CD4-positive, alpha-beta T cell treated with Interleukin-15 for 1 hour (primary cell): Measurements from ENCODE around the gene CASK.
"Not testable (repeated sequence)": the region's sequence is repeated elsewhere in the genome, so short reads cannot be mapped to it uniquely, and the experiment has no call there.

ENCODE experiments used
- DNase-seq: peaks from one replicate; pipeline ENCODE4 v3.0.0-alpha.2; 2020

CASK gene

GRCh38 chrX:41608244-41608643 lies 315.1 kb downstream of the CASK start:
- no peak for DNase-seq

GRCh38 chrX:41607264-41607832 lies 316.0 kb downstream of the CASK start:
- no peak for DNase-seq

DNA sequence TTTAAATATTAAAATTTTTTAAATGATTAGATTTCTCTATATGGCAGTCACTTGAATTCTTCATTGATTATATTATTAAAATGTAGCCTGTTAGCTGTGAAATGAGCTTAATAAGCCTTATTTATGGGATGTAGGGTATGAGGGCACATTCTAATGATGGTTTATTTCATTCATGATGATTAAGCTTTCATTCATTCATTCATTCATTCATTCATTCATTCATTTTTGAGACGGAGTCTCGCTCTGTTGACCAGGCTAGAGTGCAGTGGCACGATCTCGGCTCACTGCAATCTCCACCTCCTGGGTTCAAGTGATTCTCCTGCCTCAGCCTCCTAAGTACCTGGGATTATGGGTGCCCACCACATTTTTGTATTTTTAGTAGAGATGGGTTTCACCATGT lies 317.3 kb downstream of the CASK start:
- not testable (repeated sequence) for DNase-seq

DNA sequence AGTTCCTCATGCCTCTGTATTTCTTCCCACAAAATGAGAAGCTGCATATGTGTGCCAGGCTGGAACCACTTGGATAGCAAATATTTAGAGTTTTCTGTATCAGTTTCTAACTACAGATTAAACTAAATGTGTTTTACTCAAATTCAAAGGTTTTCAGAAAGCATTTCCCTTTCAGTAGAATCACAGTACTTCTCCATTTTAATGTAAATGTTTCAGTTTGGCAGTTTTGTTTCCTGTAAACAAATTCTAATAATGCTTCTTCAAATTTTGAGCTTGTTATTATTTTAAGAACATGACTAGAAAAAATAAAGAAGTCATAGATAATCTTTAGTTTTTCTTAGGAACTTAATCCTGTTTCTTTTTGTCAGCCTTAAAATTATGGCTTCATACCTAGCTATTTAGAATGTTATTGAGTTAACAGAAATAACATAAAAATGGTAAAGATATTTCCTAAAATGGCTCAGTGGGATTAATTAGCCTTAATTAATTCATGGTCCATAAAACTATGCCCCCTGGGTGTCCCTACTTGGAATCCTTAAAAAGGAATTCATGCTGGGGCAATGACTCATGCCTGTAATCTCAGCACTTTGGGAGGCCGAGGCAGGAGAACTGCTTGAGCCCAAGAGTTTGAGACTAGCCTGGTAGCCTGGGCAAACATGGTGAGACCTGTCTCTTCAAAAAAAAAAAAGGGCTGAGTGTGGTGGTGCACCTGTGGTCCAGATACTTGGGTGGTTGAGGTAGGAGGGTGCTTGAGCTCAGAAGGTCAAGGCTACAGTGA lies 318.4 kb downstream of the CASK start:
- no peak for DNase-seq

DNA sequence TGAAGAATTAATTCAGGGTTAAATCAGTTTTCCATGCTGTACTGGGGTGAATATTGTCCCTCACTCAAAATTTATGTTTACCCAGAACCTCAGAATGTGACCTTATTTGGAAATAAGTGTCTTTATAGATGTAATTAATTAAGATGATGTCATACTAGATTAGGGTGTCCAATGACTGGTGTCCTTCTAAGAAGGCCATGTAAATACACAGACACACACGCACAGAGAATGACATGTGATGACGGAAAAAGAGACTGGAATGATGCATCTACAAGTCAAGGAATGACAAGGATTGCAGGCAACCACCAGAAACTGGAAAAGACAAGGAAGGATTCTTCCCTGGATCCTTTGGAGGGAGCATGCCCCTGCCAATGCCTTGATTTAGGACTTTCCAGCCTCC lies 319.2 kb downstream of the CASK start:
- no peak for DNase-seq

GRCh38 chrX:41603596-41603995 lies 319.8 kb downstream of the CASK start:
- DNase-seq, result no peak

- DNase-seq, result no peak
Measured at GRCh38 chrX:41602816-41603345, 320.5 kb downstream of the CASK start.

DNA sequence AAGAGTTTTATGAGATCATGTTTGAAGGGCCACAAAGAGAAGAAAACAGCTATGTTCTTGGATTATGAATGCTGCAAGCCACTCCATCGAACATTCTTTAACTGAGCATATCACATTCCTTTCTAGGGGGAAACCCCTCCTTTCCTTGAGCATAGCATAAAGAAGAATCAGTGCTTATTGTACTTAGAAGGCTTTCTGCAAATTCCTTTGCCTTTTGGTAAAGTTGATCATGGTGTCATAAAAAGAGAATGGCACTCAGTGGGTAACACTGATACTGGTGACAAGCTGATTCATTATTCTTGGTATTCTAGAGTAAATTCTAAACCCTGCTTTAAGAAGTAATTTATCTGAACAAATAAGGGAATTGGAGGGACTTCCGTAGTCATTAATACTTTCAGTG lies 323.1 kb downstream of the CASK start:
- no peak for DNase-seq

DNA sequence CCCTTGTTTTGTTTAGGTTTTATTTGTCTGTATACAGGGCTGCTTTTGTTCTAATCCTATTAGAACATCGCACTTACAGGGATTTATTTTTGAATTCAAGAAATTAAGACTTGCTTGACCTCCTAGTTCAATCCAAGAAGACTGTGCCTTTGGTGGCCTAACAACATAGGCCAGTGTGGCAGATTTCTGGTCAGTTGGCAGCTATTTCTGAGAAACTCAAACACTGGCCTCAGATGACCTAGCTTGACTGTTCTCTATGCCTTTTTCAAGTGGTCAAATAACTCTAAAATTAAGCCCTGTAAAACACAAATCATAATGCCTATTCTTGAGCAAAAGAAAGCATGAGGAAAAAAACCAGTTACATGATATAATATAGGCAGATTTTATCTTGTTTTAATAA lies 323.8 kb downstream of the CASK start:
- no peak for DNase-seq

- no peak for DNase-seq
Measured at GRCh38 chrX:41596596-41596995, 326.8 kb downstream of the CASK start.

GRCh38 chrX:41594634-41595033 lies 328.7 kb downstream of the CASK start:
- no peak for DNase-seq

DNA sequence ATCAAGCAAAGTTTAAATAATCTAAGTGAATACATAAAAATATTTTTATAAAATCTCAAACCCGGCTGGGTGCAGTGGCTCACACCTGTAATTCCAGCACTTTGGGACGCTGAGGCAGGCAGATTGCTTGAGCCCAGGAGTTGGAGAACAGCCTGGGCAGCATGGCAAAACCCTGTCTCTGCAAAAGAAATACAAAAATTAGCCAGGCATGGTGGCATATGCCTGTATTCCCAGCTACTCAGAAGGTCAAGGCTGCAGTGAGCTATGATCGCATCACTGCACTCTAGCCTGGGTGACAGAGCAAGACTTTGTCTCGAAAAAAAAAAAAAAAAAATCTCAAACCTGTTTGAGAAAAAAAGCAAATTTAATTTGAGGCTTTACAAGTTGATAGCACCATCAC lies 331.4 kb downstream of the CASK start:
- no peak for DNase-seq

GRCh38 chrX:41590641-41591040 lies 332.7 kb downstream of the CASK start:
- DNase-seq, result no peak

GRCh38 chrX:41589634-41590270 lies 333.6 kb downstream of the CASK start:
- DNase-seq, result no peak

DNA sequence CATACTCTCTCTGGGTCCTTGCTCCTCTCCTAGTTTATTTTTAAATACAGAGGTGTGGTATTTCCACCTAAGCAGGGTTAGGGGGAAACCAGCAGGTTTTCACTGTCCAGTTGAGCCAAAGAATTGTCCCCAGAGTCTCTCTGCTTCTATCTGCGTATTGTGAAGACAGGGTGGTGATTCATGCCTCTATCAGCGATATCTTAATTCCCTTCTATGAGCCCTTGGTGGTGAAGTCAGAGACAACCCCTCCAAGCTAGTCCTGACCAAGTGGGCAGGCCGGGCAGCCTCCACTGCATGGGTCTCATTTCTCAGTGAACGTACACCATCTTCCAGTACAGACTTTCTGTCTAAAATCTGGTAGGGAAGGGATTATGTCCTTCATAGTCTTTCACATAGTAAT lies 335.1 kb downstream of the CASK start:
- no peak for DNase-seq

DNA sequence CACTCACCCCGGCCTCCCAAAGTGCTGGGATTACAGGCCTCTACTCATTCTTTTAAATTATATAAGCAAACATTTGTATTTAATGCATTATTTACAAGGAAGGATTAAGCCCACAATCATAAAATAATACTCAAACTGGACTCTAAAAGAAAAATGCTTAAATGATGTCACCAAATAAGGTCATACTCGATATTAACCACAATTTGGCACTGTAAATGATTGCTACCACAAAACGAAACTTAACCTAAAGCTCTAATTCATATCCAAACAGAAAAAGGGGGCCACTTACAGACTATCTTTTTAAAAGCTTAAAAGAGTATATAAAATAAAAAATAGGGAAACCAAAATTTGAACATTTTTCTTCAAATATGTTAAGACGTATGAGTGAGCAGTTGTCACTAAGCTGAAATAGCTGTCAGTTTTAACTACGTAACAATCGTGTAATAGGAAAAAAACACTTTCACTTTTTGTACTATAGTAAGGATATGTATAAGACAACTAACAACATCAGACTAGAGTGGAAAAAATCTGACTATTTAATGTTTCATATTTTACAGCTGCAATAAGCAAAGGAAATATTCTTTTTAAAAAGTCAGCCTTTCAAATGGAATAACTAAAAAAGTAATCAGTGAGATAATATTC lies 342.8 kb downstream of the CASK start:
- DNase-seq, result no peak

- DNase-seq, result no peak
Measured at GRCh38 chrX:41563876-41564275, 359.5 kb downstream of the CASK start.

- peak; percentile 43 for DNase-seq
Measured at GRCh38 chrX:41561045-41561444, 362.3 kb downstream of the CASK start.

DNA sequence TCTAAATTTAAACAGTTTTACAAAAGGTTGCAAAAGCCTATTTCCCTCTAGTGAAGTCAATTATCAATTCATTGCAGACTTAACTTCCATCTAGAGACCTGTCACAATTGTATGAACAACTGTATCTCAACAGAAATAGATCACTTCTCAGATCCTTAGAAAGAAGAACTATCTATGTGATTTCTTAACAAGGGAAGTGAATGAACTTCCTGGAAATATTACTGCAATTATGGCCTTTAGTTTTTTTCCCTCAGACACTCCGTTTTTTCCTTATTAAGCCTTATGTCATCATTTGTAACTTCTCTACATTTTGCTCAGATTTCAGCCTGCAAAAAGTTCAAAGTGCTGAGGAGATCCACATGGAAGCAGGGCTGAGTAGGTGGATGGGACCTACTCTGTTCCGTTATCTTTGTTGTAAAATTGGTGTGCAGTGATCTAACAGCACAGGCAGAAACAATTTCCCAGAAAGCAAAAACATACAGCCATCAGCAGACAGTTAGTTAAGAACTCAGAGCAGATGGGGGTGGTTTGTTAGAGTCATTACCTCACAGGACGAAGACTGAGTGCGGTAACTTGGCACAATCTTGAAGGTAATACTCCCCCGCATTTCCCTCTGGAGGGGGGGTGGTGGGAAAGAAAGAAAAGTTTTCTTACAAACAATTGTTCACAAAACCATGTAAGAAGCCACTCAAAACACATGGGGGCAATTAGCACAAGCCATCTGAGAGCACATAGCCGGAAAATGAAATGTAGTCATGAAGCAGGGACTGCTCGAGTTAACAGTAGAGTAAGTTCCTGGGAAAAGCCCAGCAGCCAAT lies 363.9 kb downstream of the CASK start:
- no peak for DNase-seq

- DNase-seq, result no peak
Measured at GRCh38 chrX:41558531-41558930, 364.8 kb downstream of the CASK start.

DNA sequence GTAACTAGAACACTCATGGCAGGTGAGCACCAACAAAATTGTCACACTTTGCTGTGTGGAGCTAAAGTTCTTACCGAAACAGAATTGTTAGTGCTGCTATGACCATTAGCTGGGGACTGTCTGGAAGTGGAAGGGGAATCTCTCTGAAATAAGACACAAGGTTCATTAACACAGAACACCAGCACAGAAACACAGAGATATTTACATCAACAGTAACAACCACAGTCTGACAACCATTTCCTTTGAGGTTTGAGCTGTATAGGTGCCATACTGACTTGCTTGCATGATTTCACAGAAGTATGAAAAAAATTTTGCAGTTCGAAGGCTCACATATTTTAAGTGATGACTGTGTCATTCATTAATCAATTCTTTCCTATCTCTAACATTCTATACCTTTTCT lies 366.4 kb downstream of the CASK start:
- DNase-seq, result no peak

GRCh38 chrX:41553688-41554087 lies 369.7 kb downstream of the CASK start:
- DNase-seq, result no peak

DNA sequence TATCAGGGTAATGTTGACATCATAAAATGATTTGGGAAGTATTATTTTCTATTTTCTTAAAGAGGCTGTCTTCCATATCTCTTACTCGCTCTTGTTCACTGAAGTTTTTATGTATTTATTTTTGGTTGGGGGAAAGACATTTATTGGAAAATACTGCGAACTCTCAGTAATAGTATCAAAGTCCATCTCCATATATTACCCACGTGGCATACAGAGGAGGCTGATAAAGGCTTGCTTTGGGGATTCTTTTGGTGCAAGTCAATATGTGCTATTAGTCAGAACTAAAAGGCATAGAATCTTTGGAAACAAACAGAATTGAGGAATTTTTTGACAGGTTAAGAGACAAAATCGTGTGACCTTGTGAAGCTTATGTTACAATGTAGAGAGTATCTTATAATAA lies 374.9 kb downstream of the CASK start:
- no peak for DNase-seq
